Epithelial cell of proximal tubule (primary cell): ENCODE results near the gene TERT. TPM values are rescaled to one million over a fixed set of nuclear protein-coding genes. Genes with fewer than 3 reads are reported as not detected.
A peak's percentile ranks its signal among the peaks of the same experiment; 100 is the strongest.
"Not testable (repeated sequence)": the region's sequence is repeated elsewhere in the genome, so short reads cannot be mapped to it uniquely, and the experiment has no call there.

ENCODE experiments used
- DNase-seq: peaks from one replicate; pipeline ENCODE4 v3.0.0-alpha.2; 2011; ENCODE audit warnings: low read depth
- H3K4me3 ChIP-seq: 2 replicates; pipeline ENCODE4 v1.5.1; 2011; ENCODE audit warnings: low read depth, mild to moderate bottlenecking, low read length
- total RNA-seq: library from RNA; depleted of rRNA; stranded (reverse); fragments of >200 nt; gene quantifications from 2 replicates; pipeline ENCODE4 v1.2.3, GENCODE V29; 2015
- TF ChIP-seq, protein P1 (sequence below): conservative IDR thresholded peaks from 2 replicates; pipeline ENCODE4 v1.5.1; 2012; ENCODE audit warnings: low read depth, mild to moderate bottlenecking, low read length

TERT gene
- 0.07 TPM in 1 of 2 replicates, not detected in the other for total RNA-seq

DNA sequence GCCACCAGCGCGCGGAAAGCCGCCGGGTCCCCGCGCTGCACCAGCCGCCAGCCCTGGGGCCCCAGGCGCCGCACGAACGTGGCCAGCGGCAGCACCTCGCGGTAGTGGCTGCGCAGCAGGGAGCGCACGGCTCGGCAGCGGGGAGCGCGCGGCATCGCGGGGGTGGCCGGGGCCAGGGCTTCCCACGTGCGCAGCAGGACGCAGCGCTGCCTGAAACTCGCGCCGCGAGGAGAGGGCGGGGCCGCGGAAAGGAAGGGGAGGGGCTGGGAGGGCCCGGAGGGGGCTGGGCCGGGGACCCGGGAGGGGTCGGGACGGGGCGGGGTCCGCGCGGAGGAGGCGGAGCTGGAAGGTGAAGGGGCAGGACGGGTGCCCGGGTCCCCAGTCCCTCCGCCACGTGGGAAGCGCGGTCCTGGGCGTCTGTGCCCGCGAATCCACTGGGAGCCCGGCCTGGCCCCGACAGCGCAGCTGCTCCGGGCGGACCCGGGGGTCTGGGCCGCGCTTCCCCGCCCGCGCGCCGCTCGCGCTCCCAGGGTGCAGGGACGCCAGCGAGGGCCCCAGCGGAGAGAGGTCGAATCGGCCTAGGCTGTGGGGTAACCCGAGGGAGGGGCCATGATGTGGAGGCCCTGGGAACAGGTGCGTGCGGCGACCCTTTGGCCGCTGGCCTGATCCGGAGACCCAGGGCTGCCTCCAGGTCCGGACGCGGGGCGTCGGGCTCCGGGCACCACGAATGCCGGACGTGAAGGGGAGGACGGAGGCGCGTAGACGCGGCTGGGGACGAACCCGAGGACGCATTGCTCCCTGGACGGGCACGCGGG lies at the start of gene TERT:
TSS of gene TERT (minus strand) at position 234 of the 815 bp plus-strand sequence. CDS start at position 155, 79 bp downstream.
- no peak for DNase-seq
- H3K4me3 ChIP-seq: no peak within 1 kb of the TSS
- TF ChIP-seq, protein P1, sequence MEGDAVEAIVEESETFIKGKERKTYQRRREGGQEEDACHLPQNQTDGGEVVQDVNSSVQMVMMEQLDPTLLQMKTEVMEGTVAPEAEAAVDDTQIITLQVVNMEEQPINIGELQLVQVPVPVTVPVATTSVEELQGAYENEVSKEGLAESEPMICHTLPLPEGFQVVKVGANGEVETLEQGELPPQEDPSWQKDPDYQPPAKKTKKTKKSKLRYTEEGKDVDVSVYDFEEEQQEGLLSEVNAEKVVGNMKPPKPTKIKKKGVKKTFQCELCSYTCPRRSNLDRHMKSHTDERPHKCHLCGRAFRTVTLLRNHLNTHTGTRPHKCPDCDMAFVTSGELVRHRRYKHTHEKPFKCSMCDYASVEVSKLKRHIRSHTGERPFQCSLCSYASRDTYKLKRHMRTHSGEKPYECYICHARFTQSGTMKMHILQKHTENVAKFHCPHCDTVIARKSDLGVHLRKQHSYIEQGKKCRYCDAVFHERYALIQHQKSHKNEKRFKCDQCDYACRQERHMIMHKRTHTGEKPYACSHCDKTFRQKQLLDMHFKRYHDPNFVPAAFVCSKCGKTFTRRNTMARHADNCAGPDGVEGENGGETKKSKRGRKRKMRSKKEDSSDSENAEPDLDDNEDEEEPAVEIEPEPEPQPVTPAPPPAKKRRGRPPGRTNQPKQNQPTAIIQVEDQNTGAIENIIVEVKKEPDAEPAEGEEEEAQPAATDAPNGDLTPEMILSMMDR: no peak

DNA sequence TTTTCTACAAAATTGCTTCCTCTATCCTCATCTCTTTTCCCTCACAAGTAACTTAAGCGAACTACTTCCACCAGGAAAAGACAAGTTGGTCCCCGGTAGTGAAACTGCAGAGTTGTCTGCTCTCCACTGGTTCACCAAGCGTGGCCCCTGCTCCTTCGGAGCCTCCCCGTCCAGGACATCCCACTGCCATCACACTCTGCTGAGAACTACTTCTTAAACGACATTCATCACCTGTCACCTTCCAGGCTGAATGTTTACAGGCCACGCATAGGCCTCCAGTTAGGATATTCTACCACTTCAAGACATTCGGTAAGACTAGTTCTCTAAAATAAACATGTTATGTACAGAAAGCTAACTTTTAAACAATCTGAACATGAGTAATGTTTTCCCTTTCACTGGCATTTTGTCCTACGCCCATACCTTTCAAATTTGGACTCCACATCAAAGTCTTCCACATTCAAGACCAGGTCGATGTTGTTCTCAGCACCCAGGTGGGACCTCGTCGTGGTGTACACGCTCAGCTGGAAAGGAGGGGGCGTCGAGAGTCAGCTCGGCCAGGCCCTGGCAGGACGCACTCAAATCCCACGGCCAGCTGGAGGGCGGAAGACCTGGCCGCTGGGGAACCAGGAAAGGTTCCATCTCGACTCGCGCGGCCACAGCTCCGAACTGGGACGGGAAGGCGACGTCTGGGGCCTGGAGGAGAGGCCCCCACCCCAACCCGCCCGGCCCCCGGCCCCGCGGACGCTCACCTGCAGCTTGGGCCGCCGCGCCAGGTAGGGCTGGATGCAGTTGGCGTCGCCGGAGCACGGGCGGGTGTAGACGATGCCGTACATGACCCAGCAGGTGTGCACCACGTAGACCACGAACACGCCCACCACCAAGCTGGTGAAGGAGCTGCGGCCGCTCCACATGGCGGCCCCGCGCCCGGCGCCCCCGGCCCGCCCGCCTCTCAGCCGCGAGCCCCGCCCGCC lies 49.3 kb upstream of the TERT start:
- peak overlapping the region; percentile 80 for H3K4me3 ChIP-seq
- TF ChIP-seq, protein P1: no peak
- no peak for DNase-seq

DNA sequence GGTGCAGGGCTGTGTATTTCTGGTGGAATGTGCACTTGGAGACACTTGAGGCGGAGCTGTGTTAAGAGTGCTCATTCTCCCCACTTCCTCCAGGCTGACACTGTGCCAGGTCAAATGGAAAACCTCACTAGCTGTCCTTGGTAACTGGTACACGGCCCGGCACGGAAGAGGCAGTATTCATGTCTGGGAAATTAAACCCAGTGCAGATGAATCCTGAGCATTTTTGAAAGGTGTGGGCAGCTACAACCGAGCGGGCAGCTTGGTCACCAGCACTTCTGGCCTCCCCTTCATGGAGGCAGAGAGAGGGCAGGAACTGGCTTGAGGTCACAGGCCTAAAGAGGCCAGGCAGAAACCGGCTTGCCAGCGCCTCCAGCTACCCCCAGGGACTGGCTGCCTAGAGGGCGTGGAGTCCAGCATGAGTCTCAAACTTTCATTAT lies 48.5 kb upstream of the TERT start:
- TF ChIP-seq, protein P1: no peak
- DNase-seq: peak; percentile 61
- H3K4me3 ChIP-seq: peak overlapping the region; percentile 80

DNA sequence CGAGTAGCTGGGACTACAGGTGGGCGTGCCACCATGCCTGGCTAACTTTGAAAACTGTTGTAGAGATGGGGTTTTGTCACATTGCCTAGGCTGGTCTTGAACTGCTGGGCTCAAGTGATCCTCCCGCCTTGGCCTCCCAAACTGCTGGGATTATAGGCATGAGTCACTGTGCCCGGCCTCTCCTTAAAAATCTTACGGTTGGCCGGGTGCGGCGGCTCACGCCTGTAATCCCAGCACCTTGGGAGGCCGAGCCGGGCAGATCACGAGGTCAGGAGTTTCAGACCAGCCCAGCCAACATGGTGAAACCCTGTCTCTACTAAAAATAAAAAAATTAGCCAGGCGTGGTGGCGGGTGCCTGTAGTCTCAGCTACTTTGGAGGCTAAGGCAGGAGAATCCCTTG lies 47.8 kb upstream of the TERT start:
- H3K4me3 ChIP-seq, DNase-seq: not testable (repeated sequence)

DNA sequence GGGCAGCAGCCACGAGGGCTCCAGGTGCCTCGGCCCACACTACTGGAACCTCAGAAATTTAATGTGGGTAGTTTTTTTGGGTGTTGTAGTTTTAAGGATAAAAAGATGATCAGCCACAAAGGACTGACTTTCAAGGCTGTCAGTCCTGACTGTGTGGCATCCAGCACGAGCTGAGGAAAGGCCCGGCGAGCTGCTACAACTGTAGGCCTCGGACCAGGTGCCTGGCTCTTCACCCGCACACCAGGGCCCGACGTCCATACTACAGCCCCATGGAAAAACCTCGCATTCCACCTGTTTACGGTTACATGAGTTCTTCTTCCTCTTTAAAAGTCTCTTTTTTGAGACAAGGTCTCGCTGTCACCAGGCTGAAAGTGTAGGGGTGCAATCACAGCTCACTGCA lies 47.4 kb upstream of the TERT start:
- TF ChIP-seq, protein P1: no peak
- no peak overlapping the region for H3K4me3 ChIP-seq
- DNase-seq: no peak

DNA sequence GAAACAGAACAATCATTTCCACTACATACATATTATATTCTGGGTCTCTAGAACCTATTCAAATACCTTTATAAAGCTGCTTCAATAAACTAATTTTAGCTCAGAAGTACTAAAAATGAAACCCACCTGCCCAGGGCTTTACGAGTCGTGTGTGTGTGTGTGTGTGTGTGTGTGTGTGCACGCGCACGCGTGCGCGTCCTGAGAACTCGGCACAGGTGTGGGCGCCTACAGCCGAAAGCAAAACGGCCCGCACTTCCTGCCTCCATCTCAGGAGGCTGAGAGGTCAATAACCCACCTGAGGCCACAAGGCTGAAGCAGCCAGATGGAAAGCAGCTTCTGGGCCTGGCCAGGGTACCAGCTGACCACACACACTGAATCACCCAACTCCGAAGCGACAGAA lies 47.0 kb upstream of the TERT start:
- DNase-seq: no peak
- H3K4me3 ChIP-seq: no peak overlapping the region
- TF ChIP-seq, protein P1: no peak

DNA sequence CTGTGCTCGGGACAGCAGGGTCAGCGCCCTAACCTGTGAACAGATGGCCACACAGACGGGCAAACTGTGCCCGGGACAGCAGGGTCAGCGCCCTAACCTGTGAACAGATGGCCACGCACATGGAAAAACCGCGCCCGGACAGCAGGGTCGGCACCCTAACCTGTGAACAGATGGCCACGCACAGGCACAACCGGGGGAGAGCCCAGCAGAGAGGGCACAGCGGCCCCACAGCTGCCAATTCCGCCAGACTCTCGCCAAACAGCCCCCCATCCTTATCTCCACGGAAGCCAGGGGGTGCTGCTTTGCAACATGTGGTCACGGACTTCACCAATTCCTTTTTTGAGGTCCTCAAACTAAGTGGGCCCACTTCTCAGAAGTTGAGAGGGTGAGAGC lies 44.9 kb upstream of the TERT start:
- H3K4me3 ChIP-seq, DNase-seq: not testable (repeated sequence)

DNA sequence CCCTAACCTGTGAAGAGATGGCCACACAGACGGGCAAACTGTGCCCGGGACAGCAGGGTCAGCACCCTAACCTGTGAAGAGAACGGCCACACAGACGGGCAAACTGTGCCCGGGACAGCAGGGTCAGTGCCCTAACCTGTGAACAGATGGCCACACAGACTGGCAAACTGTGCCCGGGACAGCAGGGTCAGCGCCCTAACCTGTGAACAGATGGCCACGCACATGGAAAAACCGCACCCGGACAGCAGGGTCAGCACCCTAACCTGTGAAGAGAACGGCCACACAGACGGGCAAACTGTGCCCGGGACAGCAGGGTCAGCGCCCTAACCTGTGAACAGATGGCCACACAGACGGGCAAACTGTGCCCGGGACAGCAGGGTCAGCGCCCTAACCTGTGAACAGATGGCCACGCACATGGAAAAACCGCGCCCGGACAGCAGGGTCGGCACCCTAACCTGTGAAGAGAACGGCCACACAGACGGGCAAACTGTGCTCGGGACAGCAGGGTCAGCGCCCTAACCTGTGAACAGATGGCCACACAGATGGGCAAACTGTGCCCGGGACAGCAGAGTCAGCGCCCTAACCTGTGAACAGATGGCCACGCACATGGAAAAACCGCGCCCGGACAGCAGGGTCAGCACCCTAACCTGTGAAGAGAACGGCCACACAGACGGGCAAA lies 44.4 kb upstream of the TERT start:
- DNase-seq, H3K4me3 ChIP-seq: not testable (repeated sequence)
